Natural killer cell (primary cell): ENCODE data around the gene SCYGR4. TPM values are rescaled to one million over a fixed set of nuclear protein-coding genes. Genes with fewer than 3 reads are reported as not detected.

Experiments
- ATAC-seq, 3 donors: fragments of 150-1000 bp in 2 of 3; fragments of 200-7000 bp in 1 of 3; cut with Tn5 transposase; 1 replicate in 1 of 3; 2 replicates in 2 of 3; pipeline ENCODE4 v1.10.0; 2021; ENCODE audit warnings: mild to moderate bottlenecking in 2 of 3, moderate library complexity in 2 of 3
- DNase-seq, 2 donors: peaks; one replicate each; pipeline versions ENCODE4 v3.0.0 to v3.0.0-alpha.2; 2013 to 2021; ENCODE audit warnings: mixed read lengths in 1 of 2
- H3K27ac ChIP-seq: one replicate; pipeline ENCODE4 v1.5.1; 2013; ENCODE audit warnings: mild to moderate bottlenecking, low read length
- H3K27me3 ChIP-seq: one replicate; pipeline ENCODE4 v1.6.1; 2013; ENCODE audit warnings: low read length; ENCODE audit not compliant: control insufficient read depth, insufficient read depth
- H3K36me3 ChIP-seq: one replicate; pipeline ENCODE4 v1.6.1; 2013; ENCODE audit warnings: low read length; ENCODE audit not compliant: control insufficient read depth, insufficient read depth
- H3K4me1 ChIP-seq: one replicate; pipeline ENCODE4 v1.6.1; 2013; ENCODE audit warnings: low read length; ENCODE audit not compliant: control insufficient read depth, insufficient read depth
- H3K4me3 ChIP-seq: one replicate; pipeline ENCODE4 v1.5.1; 2013; ENCODE audit warnings: low read length
- H3K9me3 ChIP-seq: one replicate; pipeline ENCODE4 v1.6.1; 2013; ENCODE audit warnings: low read length; ENCODE audit not compliant: control insufficient read depth, insufficient read depth
- H3K27ac Mint-ChIP-seq, 2 donors: one replicate each; pipeline ENCODE4 v1.8.0; 2022; ENCODE audit warnings: mild to moderate bottlenecking in 2 of 2, mixed read lengths in 2 of 2, moderate library complexity in 1 of 2
- H3K27me3 Mint-ChIP-seq, 2 donors: one replicate each; pipeline ENCODE4 v1.8.0; 2022; ENCODE audit warnings: low read depth in 2 of 2, mixed read lengths in 2 of 2
- H3K36me3 Mint-ChIP-seq: one replicate; pipeline ENCODE4 v1.8.0; 2022; ENCODE audit warnings: mixed read lengths
- H3K4me1 Mint-ChIP-seq, 2 donors: one replicate each; pipeline ENCODE4 v1.8.0; 2022; ENCODE audit warnings: mixed read lengths in 2 of 2
- H3K4me3 Mint-ChIP-seq: one replicate; pipeline ENCODE4 v1.8.0; 2022; ENCODE audit warnings: mild to moderate bottlenecking, moderate library complexity, mixed read lengths
- H3K9me3 Mint-ChIP-seq, 2 donors: one replicate each; pipeline ENCODE4 v1.8.0; 2022; ENCODE audit warnings: mixed read lengths in 2 of 2
- CTCF ChIP-seq: fragments of 200-600 bp; IDR thresholded peaks from one replicate; pipeline ENCODE4 v1.8.0; 2022; ENCODE audit warnings: antibody characterized with exemption
- WGBS: methylation state at CpG from one replicate; pipeline ENCODE4 v1.1.7; 2013; ENCODE audit warnings: missing lambda C conversion rate; ENCODE audit not compliant: insufficient coverage; 5-methylcytosine and 5-hydroxymethylcytosine counted together
- intact Hi-C: fragments of 100-400 bp; cut with micrococcal nuclease; formaldehyde crosslinking; loops from one replicate; pipeline ENCODE4 v1.14.2; 2022
- total RNA-seq, 4 donors: library from RNA; stranded (reverse); fragments of 120-200 nt in 1 of 4; gene quantifications; one replicate each; pipeline versions ENCODE4 v1.2.3 to v1.2.4, GENCODE V29; 2013 to 2022

The SCYGR4 gene
- total RNA-seq = not detected
- not detected for total RNA-seq (2013)

- no peaks in the 10 kb centered on the region for H3K9me3 Mint-ChIP-seq
- H3K27me3 ChIP-seq = no peaks in the 10 kb centered on the region
- peaks cover 3 to 10% of the 10 kb centered on the region in 2 donors for H3K27me3 Mint-ChIP-seq
- no peak within 1 kb of the TSS for H3K27ac Mint-ChIP-seq
- DNase-seq (no peak), ATAC-seq (no peak)
- no peaks in the 10 kb centered on the region for H3K36me3 ChIP-seq
- no peaks in the 10 kb centered on the region for H3K9me3 ChIP-seq
- no peaks in the 10 kb centered on the region for H3K4me1 ChIP-seq
- WGBS = 90% methylated on average over 15 of the region's 20 CpGs
- no peak within 1 kb of the TSS for H3K4me3 ChIP-seq
- no peak within 1 kb of the TSS for H3K4me3 Mint-ChIP-seq
- no peak within 1 kb of the TSS for H3K27ac ChIP-seq
- TF ChIP-seq CTCF = no peak
- intact Hi-C loops = no loop called here
- H3K36me3 Mint-ChIP-seq = no peaks in the 10 kb centered on the region
- no peaks in the 10 kb centered on the region for H3K4me1 Mint-ChIP-seq
Measured at GRCh38 chr2:227617316-227618230, at the start of gene SCYGR4. TSS of gene SCYGR4 (plus strand) at chr2:227617498. CDS start at chr2:227617498, 0 bp downstream.

- Histone ChIP-seq H3K9me3 (no peaks in the 10 kb centered on the region), H3K4me3 (no peak overlapping the region), H3K36me3 (peaks cover 3% of the 10 kb centered on the region), H3K27ac (no peak overlapping the region), H3K4me1 (no peaks in the 10 kb centered on the region), H3K27me3 (no peaks in the 10 kb centered on the region)
- intact Hi-C loops = no loop called here
- Mint-ChIP-seq H3K27ac (no peak overlapping the region), H3K4me1 (peaks cover 7 to 10% of the 10 kb centered on the region in 2 donors), H3K27me3 (peaks cover 0 to 3% of the 10 kb centered on the region in 2 donors), H3K4me3 (no peak overlapping the region), H3K9me3 (no peaks in the 10 kb centered on the region), H3K36me3 (no peaks in the 10 kb centered on the region)
- TF ChIP-seq CTCF = no peak
- ATAC-seq (no peak), DNase-seq (no peak)
- 100% methylated on average over 2 of the region's 2 CpGs for WGBS
Measured at GRCh38 chr2:227568852-227569169, 48.5 kb upstream of the SCYGR4 start.

- Histone ChIP-seq H3K4me3 (no peak overlapping the region), H3K27ac (no peak overlapping the region), H3K4me1 (no peaks in the 10 kb centered on the region), H3K9me3 (no peaks in the 10 kb centered on the region), H3K36me3 (no peaks in the 10 kb centered on the region), H3K27me3 (no peaks in the 10 kb centered on the region)
- no peak overlapping the region for H3K27ac Mint-ChIP-seq
- no peak for TF ChIP-seq CTCF
- intact Hi-C loops = no loop called here
- H3K36me3 Mint-ChIP-seq = no peaks in the 10 kb centered on the region
- H3K4me1 Mint-ChIP-seq = peaks cover 7 to 10% of the 10 kb centered on the region in 2 donors
- H3K27me3 Mint-ChIP-seq = peaks cover 0 to 3% of the 10 kb centered on the region in 2 donors
- ATAC-seq = no peak
- no peak for DNase-seq
- WGBS = 83% methylated on average over 1 of the region's 1 CpG
- H3K4me3 Mint-ChIP-seq = no peak overlapping the region
- no peaks in the 10 kb centered on the region for H3K9me3 Mint-ChIP-seq
Measured at GRCh38 chr2:227570615-227571014, 46.7 kb upstream of the SCYGR4 start.

- Histone ChIP-seq H3K27ac (no peak overlapping the region), H3K4me3 (no peak overlapping the region)
Measured at GRCh38 chr2:227576110-227576509, 41.2 kb upstream of the SCYGR4 start.

More at GRCh38 chr2:227576110-227576509, 41.2 kb upstream of the SCYGR4 start:
- Mint-ChIP-seq H3K36me3 (peaks cover 2% of the 10 kb centered on the region), H3K9me3 (no peaks in the 10 kb centered on the region), H3K27ac (no peak overlapping the region), H3K4me3 (no peak overlapping the region), H3K4me1 (no peaks in the 10 kb centered on the region), H3K27me3 (peaks cover 20 to 46% of the 10 kb centered on the region in 2 donors)
- H3K9me3 ChIP-seq = no peaks in the 10 kb centered on the region
- DNase-seq (no peak), ATAC-seq (no peak)
- no peak for TF ChIP-seq CTCF
- no peaks in the 10 kb centered on the region for H3K36me3 ChIP-seq
- H3K27me3 ChIP-seq = peaks cover 2% of the 10 kb centered on the region
- H3K4me1 ChIP-seq = no peaks in the 10 kb centered on the region
- intact Hi-C loops = no loop called here
